Esophagus muscularis mucosa (tissue), 3 donors: ENCODE measurements around the gene TBC1D5.

Source experiments
- POLR2A ChIP-seq: fragments of 450-650 bp; IDR thresholded peaks from one replicate; pipeline ENCODE4 v1.6.1; 2017; ENCODE audit warnings: antibody characterized with exemption, moderate library complexity, mild to moderate bottlenecking, low read depth
- TF ChIP-seq, protein P1 (sequence below), 3 experiments: fragments of 200-600 bp in 2 of 3; fragments of 450-650 bp in 1 of 3; sonication (generic) in 2 of 3; IDR thresholded peaks; one replicate each; pipeline ENCODE4 v1.5.1; 2017 to 2019; ENCODE audit warnings: antibody characterized with exemption in 3 of 3, mild to moderate bottlenecking in 2 of 3, moderate library complexity in 1 of 3

- TF ChIP-seq, protein P1, sequence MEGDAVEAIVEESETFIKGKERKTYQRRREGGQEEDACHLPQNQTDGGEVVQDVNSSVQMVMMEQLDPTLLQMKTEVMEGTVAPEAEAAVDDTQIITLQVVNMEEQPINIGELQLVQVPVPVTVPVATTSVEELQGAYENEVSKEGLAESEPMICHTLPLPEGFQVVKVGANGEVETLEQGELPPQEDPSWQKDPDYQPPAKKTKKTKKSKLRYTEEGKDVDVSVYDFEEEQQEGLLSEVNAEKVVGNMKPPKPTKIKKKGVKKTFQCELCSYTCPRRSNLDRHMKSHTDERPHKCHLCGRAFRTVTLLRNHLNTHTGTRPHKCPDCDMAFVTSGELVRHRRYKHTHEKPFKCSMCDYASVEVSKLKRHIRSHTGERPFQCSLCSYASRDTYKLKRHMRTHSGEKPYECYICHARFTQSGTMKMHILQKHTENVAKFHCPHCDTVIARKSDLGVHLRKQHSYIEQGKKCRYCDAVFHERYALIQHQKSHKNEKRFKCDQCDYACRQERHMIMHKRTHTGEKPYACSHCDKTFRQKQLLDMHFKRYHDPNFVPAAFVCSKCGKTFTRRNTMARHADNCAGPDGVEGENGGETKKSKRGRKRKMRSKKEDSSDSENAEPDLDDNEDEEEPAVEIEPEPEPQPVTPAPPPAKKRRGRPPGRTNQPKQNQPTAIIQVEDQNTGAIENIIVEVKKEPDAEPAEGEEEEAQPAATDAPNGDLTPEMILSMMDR (IDR thresholded peaks at IDR 0.05), result no peak
- TF ChIP-seq POLR2A, result no peak
Observed at GRCh38 chr3:17120115-17120514, 622.3 kb downstream of the TBC1D5 start.
